CD4-positive, CD25-positive, alpha-beta regulatory T cell (primary cell): ENCODE results near the gene SOX2. TPM values are rescaled to one million over a fixed set of nuclear protein-coding genes. Genes with fewer than 3 reads are reported as not detected.

Source experiments
- ATAC-seq, 2 donors: fragments of 150-1000 bp; cut with Tn5 transposase; one replicate each; pipeline ENCODE4 v1.10.0; 2021; ENCODE audit warnings: low read depth in 2 of 2, moderate number of reproducible peaks in 2 of 2, moderate library complexity in 1 of 2
- DNase-seq, 3 donors: peaks; one replicate each; pipeline versions ENCODE4 v3.0.0 to v3.0.0-alpha.2; 2012 to 2022; ENCODE audit warnings: mixed read lengths in 1 of 3
- H3K27ac ChIP-seq: one replicate; pipeline ENCODE4 v1.7.0; 2013; ENCODE audit warnings: mild to moderate bottlenecking, low read length; ENCODE audit not compliant: insufficient read depth, poor library complexity, severe bottlenecking
- H3K27me3 ChIP-seq: one replicate; pipeline ENCODE4 v1.7.0; 2013; ENCODE audit warnings: low read length; ENCODE audit not compliant: control insufficient read depth, insufficient read depth
- H3K36me3 ChIP-seq: one replicate; pipeline ENCODE4 v1.7.0; 2013; ENCODE audit warnings: mild to moderate bottlenecking, low read length, moderate library complexity; ENCODE audit not compliant: control insufficient read depth, insufficient read depth
- H3K4me1 ChIP-seq: 2 replicates; pipeline ENCODE4 v1.7.0; 2013; ENCODE audit warnings: mild to moderate bottlenecking, low read length; ENCODE audit not compliant: insufficient read depth, control insufficient read depth, poor library complexity, severe bottlenecking
- H3K4me3 ChIP-seq: one replicate; pipeline ENCODE4 v1.7.0; 2013; ENCODE audit warnings: low read depth, mild to moderate bottlenecking, low read length, moderate library complexity
- H3K9me3 ChIP-seq, 2 experiments: 1 replicate in 1 of 2; 2 replicates in 1 of 2; pipeline ENCODE4 v1.7.0; 2013; ENCODE audit warnings: low read length in 2 of 2, mild to moderate bottlenecking in 1 of 2, moderate library complexity in 1 of 2; ENCODE audit not compliant: control insufficient read depth in 2 of 2
- H3K27ac Mint-ChIP-seq, 3 donors: one replicate each; pipeline ENCODE4 v1.8.0; 2020 to 2022; ENCODE audit warnings: mild to moderate bottlenecking in 3 of 3, mixed read lengths in 3 of 3, moderate library complexity in 2 of 3
- H3K27me3 Mint-ChIP-seq: one replicate; pipeline ENCODE4 v1.8.0; 2022; ENCODE audit warnings: mild to moderate bottlenecking, mixed read lengths
- H3K36me3 Mint-ChIP-seq: one replicate; pipeline ENCODE4 v1.8.0; 2020; ENCODE audit warnings: mixed read lengths
- H3K4me1 Mint-ChIP-seq, 4 donors: one replicate each; pipeline ENCODE4 v1.8.0; 2020 to 2022; ENCODE audit warnings: mixed read lengths in 4 of 4, mild to moderate bottlenecking in 1 of 4
- H3K4me3 Mint-ChIP-seq, 4 donors: one replicate each; pipeline ENCODE4 v1.8.0; 2020 to 2022; ENCODE audit warnings: mild to moderate bottlenecking in 4 of 4, mixed read lengths in 4 of 4, moderate library complexity in 3 of 4
- H3K9me3 Mint-ChIP-seq, 7 donors: one replicate each; pipeline ENCODE4 v1.8.0; 2020 to 2022; ENCODE audit warnings: mixed read lengths in 7 of 7, mild to moderate bottlenecking in 3 of 7, moderate library complexity in 2 of 7
- polyA plus RNA-seq, 4 donors: library from polyadenylated mRNA; unstranded; fragments of 300-500 nt; fragmentation: Illumina TruSeq; gene quantifications; one replicate each; pipeline ENCODE4 v1.2.3, GENCODE V29; 2021
- total RNA-seq: library from RNA; stranded (reverse); gene quantifications from one replicate; pipeline ENCODE4 v1.2.3, GENCODE V29; 2022

Gene SOX2
- total and polyA plus RNA-seq, 5 donors from 2014 or later: not detected

- Mint-ChIP-seq H3K27ac (no peak overlapping the region), H3K9me3 (peaks cover 0 to 13% (median 0%) of the 10 kb centered on the region in 7 donors), H3K27me3 (peaks cover 65% of the 10 kb centered on the region), H3K4me1 (peaks cover 4 to 14% (median 10%) of the 10 kb centered on the region in 4 donors), H3K36me3 (no peaks in the 10 kb centered on the region), H3K4me3 (peak overlapping the region in 2 of 4 donors; percentile 27 to 68)
- H3K9me3 ChIP-seq: peaks cover 8% of the 10 kb centered on the region in 2 experiments
- DNase-seq (no peak), ATAC-seq (no peak)
- H3K4me1 ChIP-seq: peaks cover 27% of the 10 kb centered on the region
- no peak overlapping the region for H3K4me3 ChIP-seq
- H3K27ac ChIP-seq: no peak overlapping the region
- no peaks in the 10 kb centered on the region for H3K36me3 ChIP-seq
- peaks cover 62% of the 10 kb centered on the region for H3K27me3 ChIP-seq
These were observed 2.2 kb downstream of the SOX2 start for GRCh38 chr3:181713676-181714612.

GRCh38 chr3:181715571-181716340, 4.0 kb downstream of the SOX2 start:
- peaks cover 83% of the 10 kb centered on the region for H3K27me3 Mint-ChIP-seq
- no peak overlapping the region for H3K27ac Mint-ChIP-seq

GRCh38 chr3:181716966-181717365, 5.2 kb downstream of the SOX2 start:
- Histone ChIP-seq H3K4me3 (no peak overlapping the region), H3K27me3 (peaks cover 65% of the 10 kb centered on the region), H3K36me3 (no peaks in the 10 kb centered on the region), H3K4me1 (peaks cover 5% of the 10 kb centered on the region), H3K27ac (no peak overlapping the region), H3K9me3 (peaks cover 8 to 9% of the 10 kb centered on the region in 2 experiments)
- Mint-ChIP-seq H3K4me1 (peaks cover 0 to 6% (median 2%) of the 10 kb centered on the region in 4 donors), H3K27me3 (peaks cover 95% of the 10 kb centered on the region), H3K27ac (no peak overlapping the region), H3K4me3 (no peak overlapping the region), H3K36me3 (no peaks in the 10 kb centered on the region), H3K9me3 (peaks cover 0 to 35% (median 7%) of the 10 kb centered on the region in 7 donors)
- ATAC-seq: no peak
- DNase-seq: no peak

More at GRCh38 chr3:181715571-181716340, 4.0 kb downstream of the SOX2 start:
- peaks cover 17% of the 10 kb centered on the region for H3K4me1 ChIP-seq
- H3K4me1 Mint-ChIP-seq: peaks cover 0 to 6% (median 2%) of the 10 kb centered on the region in 4 donors
- no peaks in the 10 kb centered on the region for H3K36me3 ChIP-seq
- H3K4me3 Mint-ChIP-seq: no peak overlapping the region
- ATAC-seq (no peak), DNase-seq (no peak)
- H3K9me3 ChIP-seq: peaks cover 8 to 12% of the 10 kb centered on the region in 2 experiments
- H3K4me3 ChIP-seq: no peak overlapping the region
- no peaks in the 10 kb centered on the region for H3K36me3 Mint-ChIP-seq
- no peak overlapping the region for H3K27ac ChIP-seq
- peaks cover 0 to 24% (median 3%) of the 10 kb centered on the region in 7 donors for H3K9me3 Mint-ChIP-seq
- peaks cover 58% of the 10 kb centered on the region for H3K27me3 ChIP-seq

- Mint-ChIP-seq H3K9me3 (peaks cover 0 to 35% (median 7%) of the 10 kb centered on the region in 7 donors), H3K27ac (no peak overlapping the region), H3K36me3 (no peaks in the 10 kb centered on the region), H3K4me3 (no peak overlapping the region), H3K4me1 (peaks cover 0 to 5% (median 2%) of the 10 kb centered on the region in 4 donors), H3K27me3 (peaks cover 99% of the 10 kb centered on the region)
- Histone ChIP-seq H3K4me3 (no peak overlapping the region), H3K4me1 (peaks cover 3% of the 10 kb centered on the region), H3K9me3 (peaks cover 8 to 9% of the 10 kb centered on the region in 2 experiments), H3K27ac (no peak overlapping the region), H3K27me3 (peaks cover 71% of the 10 kb centered on the region), H3K36me3 (no peaks in the 10 kb centered on the region)
- ATAC-seq (no peak), DNase-seq (no peak)
These were observed 5.9 kb downstream of the SOX2 start for GRCh38 chr3:181717549-181718171.

- Mint-ChIP-seq H3K27ac (peak overlapping the region in 1 of 3 donors; percentile 50), H3K36me3 (no peaks in the 10 kb centered on the region), H3K4me3 (no peak overlapping the region), H3K4me1 (peaks cover 0 to 5% (median 0%) of the 10 kb centered on the region in 4 donors), H3K9me3 (peaks cover 0 to 38% (median 7%) of the 10 kb centered on the region in 7 donors), H3K27me3 (peaks cover 99% of the 10 kb centered on the region)
- Histone ChIP-seq H3K27ac (no peak overlapping the region), H3K27me3 (peaks cover 78% of the 10 kb centered on the region), H3K4me1 (no peaks in the 10 kb centered on the region), H3K36me3 (no peaks in the 10 kb centered on the region), H3K4me3 (no peak overlapping the region), H3K9me3 (peaks cover 11 to 15% of the 10 kb centered on the region in 2 experiments)
- DNase-seq: no peak
- ATAC-seq: no peak
These were observed 6.6 kb downstream of the SOX2 start for GRCh38 chr3:181718369-181718768.

GRCh38 chr3:181718987-181719911, 7.5 kb downstream of the SOX2 start:
- H3K27me3 ChIP-seq: peaks cover 77% of the 10 kb centered on the region

More at GRCh38 chr3:181718987-181719911, 7.5 kb downstream of the SOX2 start:
- peaks cover 0 to 2% (median under 1%) of the 10 kb centered on the region in 4 donors for H3K4me1 Mint-ChIP-seq
- no peak for DNase-seq
- peaks cover 99% of the 10 kb centered on the region for H3K27me3 Mint-ChIP-seq
- ATAC-seq: no peak
- H3K4me1 ChIP-seq: no peaks in the 10 kb centered on the region
- peaks cover 1 to 45% (median 7%) of the 10 kb centered on the region in 7 donors for H3K9me3 Mint-ChIP-seq
- H3K36me3 Mint-ChIP-seq: peaks cover under 1% of the 10 kb centered on the region
- H3K9me3 ChIP-seq: peaks cover 10 to 23% of the 10 kb centered on the region in 2 experiments
- H3K36me3 ChIP-seq: no peaks in the 10 kb centered on the region
- H3K27ac Mint-ChIP-seq: no peak overlapping the region
- H3K4me3 ChIP-seq: no peak overlapping the region
- H3K4me3 Mint-ChIP-seq: no peak overlapping the region
- no peak overlapping the region for H3K27ac ChIP-seq
